K562 (cell line): ENCODE data around the gene SCYL2. TPM values are rescaled to one million over a fixed set of nuclear protein-coding genes. Genes with fewer than 3 reads are reported as not detected.

Experiments used
- ARID4B ChIP-seq: sonication (generic); formaldehyde crosslinking; IDR thresholded peaks from 2 replicates; pipeline ENCODE4 v1.8.0; 2022; ENCODE audit warnings: mild to moderate bottlenecking, missing genetic modification reagents
- BMI1 ChIP-seq: fragments of 150-350 bp; IDR thresholded peaks from 2 replicates; pipeline ENCODE4 v1.6.1; 2014; ENCODE audit warnings: low read length
- DIDO1 ChIP-seq: fragments of 450-650 bp; IDR thresholded peaks from 2 replicates; pipeline ENCODE4 v1.6.1; 2016; ENCODE audit warnings: low read depth, missing biosample characterization, missing genetic modification characterization
- HMGN3 ChIP-seq: IDR thresholded peaks from 2 replicates; pipeline ENCODE4 v1.6.1; 2011; ENCODE audit warnings: borderline replicate concordance, low read depth, mild to moderate bottlenecking, mixed read lengths, low read length; ENCODE audit not compliant: insufficient read length; ENCODE audit errors: extremely low read depth
- JUNB ChIP-seq: fragments of 450-650 bp; formaldehyde crosslinking; conservative IDR thresholded peaks from 2 replicates; pipeline ENCODE4 v1.4.0; 2020; ENCODE audit warnings: mild to moderate bottlenecking
- MBD1 ChIP-seq: fragments of 250-450 bp; sonication (Bioruptor Pico); IDR thresholded peaks from 2 replicates; pipeline ENCODE4 v1.8.0; 2022; ENCODE audit warnings: inconsistent platforms
- MEIS2 ChIP-seq: fragments of 450-650 bp; IDR thresholded peaks from 2 replicates; pipeline ENCODE4 v1.6.1; 2014; ENCODE audit warnings: mild to moderate bottlenecking; ENCODE audit not compliant: partially characterized antibody
- NONO ChIP-seq, 2 experiments: fragments of 200-400 bp in 1 of 2; fragments of 450-650 bp in 1 of 2; formaldehyde crosslinking in 1 of 2; IDR thresholded peaks; 2 replicates each; pipeline ENCODE4 v1.6.1; 2017; ENCODE audit warnings: low read depth in 2 of 2, mild to moderate bottlenecking in 2 of 2, moderate library complexity in 2 of 2, low read length in 1 of 2
- NR4A1 ChIP-seq, 2 experiments: fragments of 250-450 bp in 1 of 2; fragments of 450-650 bp in 1 of 2; sonication (Bioruptor Pico) in 1 of 2; IDR thresholded peaks; 2 replicates each; pipeline versions ENCODE4 v1.4.0 to v1.6.1; 2016 to 2020; ENCODE audit warnings: mild to moderate bottlenecking in 2 of 2, missing compliant biosample characterization in 1 of 2, missing genetic modification characterization in 1 of 2, moderate library complexity in 1 of 2
- PKNOX1 ChIP-seq: fragments of 450-650 bp; IDR thresholded peaks from 2 replicates; pipeline ENCODE4 v1.6.1; 2016
- POLR3A ChIP-seq: IDR thresholded peaks from 2 replicates; pipeline ENCODE4 v1.6.1; 2011; ENCODE audit warnings: borderline replicate concordance, mild to moderate bottlenecking, moderate library complexity; ENCODE audit not compliant: insufficient read length, insufficient read depth; ENCODE audit errors: extremely low read depth
- SIN3B ChIP-seq: fragments of 450-650 bp; IDR thresholded peaks from 2 replicates; pipeline ENCODE4 v1.6.1; 2017; ENCODE audit warnings: low read depth, mild to moderate bottlenecking, moderate library complexity
- SUPT5H ChIP-seq: fragments of 450-650 bp; IDR thresholded peaks from 2 replicates; pipeline ENCODE4 v1.6.1; 2016
- ZNF184 ChIP-seq: sonication (generic); formaldehyde crosslinking; IDR thresholded peaks from 2 replicates; pipeline ENCODE4 v1.5.0; 2020; ENCODE audit warnings: missing genetic modification reagents
- ZNF280B ChIP-seq: fragments of 250-450 bp; sonication (Bioruptor Pico); IDR thresholded peaks from 2 replicates; pipeline ENCODE4 v1.5.1; 2021; ENCODE audit warnings: mild to moderate bottlenecking
- ZNF512 ChIP-seq: IDR thresholded peaks from 2 replicates; pipeline ENCODE4 v1.6.1; 2016; ENCODE audit warnings: missing genetic modification characterization, missing compliant biosample characterization
- polyA plus RNA-seq, 8 experiments: library from polyadenylated mRNA; depleted of rRNA in 4 of 8; stranded (reverse) in 5 of 8; unstranded in 3 of 8; fragments of >200 nt; fragmentation: Nextera tagmentation in 2 of 8; fragmentation: Illumina TruSeq in 1 of 8; extraction: Ambion mirVana in 2 of 8; extraction: Trizol in 1 of 8; gene quantifications; 2 replicates each; pipeline versions ENCODE4 v1.2.1 to v1.2.3, GENCODE V29; 2011 to 2014; ENCODE audit warnings: inconsistent platforms in 1 of 8, missing spikeins in 1 of 8
- total RNA-seq, 7 experiments: library from RNA; depleted of rRNA in 6 of 7; stranded (reverse); fragments of >200 nt in 6 of 7; fragmentation: Illumina TruSeq in 2 of 7; extraction: Trizol in 2 of 7; gene quantifications; 2 replicates each; pipeline versions ENCODE4 v1.2.1 to v1.2.3, GENCODE V29; 2011 to 2021; ENCODE audit warnings: low replicate concordance in 1 of 7

SCYL2 gene
- total and polyA plus RNA-seq, 9 of the 15 experiments (the other 6 are each of a cell fraction or from before 2014, with no cell fraction given) = 9.9 to 49.0 (median 32.9) TPM

GRCh38 chr12:100266835-100267602 is at the start of gene SCYL2, which contains the start of gene DEPDC4 (continued):
- TF ChIP-seq ARID4B (CRISPR knock-in tag) = no peak
- 0 out of 2 replicates have a peak, but pooled peaks have one; percentile 40 for TF ChIP-seq SIN3B
- no peak for TF ChIP-seq ZNF184 (CRISPR knock-in tag)
- peak; percentile 85 for TF ChIP-seq JUNB (CRISPR knock-in tag)
- TF ChIP-seq SUPT5H = peak; percentile 84
- TF ChIP-seq POLR3A = no peak
- no peak for TF ChIP-seq DIDO1 (tag)
- peak; percentile 24 for TF ChIP-seq MEIS2
- TF ChIP-seq ZNF280B (CRISPR knock-in tag) = no peak
- peak; percentile 47 for TF ChIP-seq HMGN3
- no peak for TF ChIP-seq NONO (IDR thresholded peaks at IDR 0.05; ENCODE audit: low read depth in 2 of 2, low read length in 1 of 2)
- TF ChIP-seq MBD1 (CRISPR knock-in tag) = no peak
- TF ChIP-seq NR4A1 (CRISPR knock-in tag; IDR thresholded peaks at IDR 0.05) = no peak
- no peak for TF ChIP-seq NR4A1 (tag; IDR thresholded peaks at IDR 0.05)
- TF ChIP-seq ZNF512 (tag) = no peak
- no peak for TF ChIP-seq BMI1
- TF ChIP-seq PKNOX1 = peak; percentile 95
